GM20000 (cell line): ENCODE results near the gene ESPNL.
A peak's percentile ranks its signal among the peaks of the same experiment; 100 is the strongest.

ENCODE experiments used
- DNase-seq: peaks from one replicate; pipeline ENCODE4 v3.0.0; 2012; ENCODE audit warnings: low spot score
- CTCF ChIP-seq: IDR thresholded peaks from 2 replicates; pipeline ENCODE4 v1.5.1; 2012; ENCODE audit warnings: mild to moderate bottlenecking, control low read depth; ENCODE audit errors: extremely low read depth, missing control alignments

The ESPNL gene

GRCh38 chr2:238136820-238137537 is 36.8 kb downstream of the ESPNL start:
- no peak for DNase-seq
- TF ChIP-seq CTCF, result no peak

- no peak for DNase-seq
- no peak for TF ChIP-seq CTCF
Measured at GRCh38 chr2:238137885-238138284, 37.7 kb downstream of the ESPNL start.

GRCh38 chr2:238138331-238139195 is 38.4 kb downstream of the ESPNL start, which contains the start of gene KLHL30:
Gene KLHL30, plus strand, starts transcription at chr2:238138668. Its CDS starts 2,087 bp downstream, at chr2:238140755.
- DNase-seq, result no peak
- no peak for TF ChIP-seq CTCF

GRCh38 chr2:238139196-238140039 is 39.3 kb downstream of the ESPNL start:
- peak; percentile 90 for TF ChIP-seq CTCF
- DNase-seq, result peak; percentile 85

GRCh38 chr2:238140040-238140439 is 39.9 kb downstream of the ESPNL start:
- no peak for TF ChIP-seq CTCF
- DNase-seq, result no peak

- TF ChIP-seq CTCF, result no peak
- no peak for DNase-seq
Measured at GRCh38 chr2:238140721-238141540, 40.8 kb downstream of the ESPNL start.
